Caki2 (cell line): ENCODE data around the gene COBLL1. TPM values are rescaled to one million over a fixed set of nuclear protein-coding genes. Genes with fewer than 3 reads are reported as not detected.

Source experiments
- DNase-seq: peaks from one replicate; pipeline ENCODE4 v3.0.0-alpha.2; 2015; ENCODE audit warnings: low read depth
- in situ Hi-C: cut with HindIII; loops from 2 replicates; pipeline ENCODE4 v1.10.0; 2016; ENCODE audit warnings: low sequenced_read_pairs, low pct_unique_long_range_greater_than_20kb, mixed read lengths
- total RNA-seq: library from RNA; depleted of rRNA; stranded (reverse); fragments of >200 nt; shearing (Covaris generic); gene quantifications from 2 replicates; pipeline ENCODE4 v1.2.3, GENCODE V29; 2014; ENCODE audit warnings: low replicate concordance

Gene COBLL1
- total RNA-seq, 1 experiment from 2014 or later = 16.4 TPM

DNA sequence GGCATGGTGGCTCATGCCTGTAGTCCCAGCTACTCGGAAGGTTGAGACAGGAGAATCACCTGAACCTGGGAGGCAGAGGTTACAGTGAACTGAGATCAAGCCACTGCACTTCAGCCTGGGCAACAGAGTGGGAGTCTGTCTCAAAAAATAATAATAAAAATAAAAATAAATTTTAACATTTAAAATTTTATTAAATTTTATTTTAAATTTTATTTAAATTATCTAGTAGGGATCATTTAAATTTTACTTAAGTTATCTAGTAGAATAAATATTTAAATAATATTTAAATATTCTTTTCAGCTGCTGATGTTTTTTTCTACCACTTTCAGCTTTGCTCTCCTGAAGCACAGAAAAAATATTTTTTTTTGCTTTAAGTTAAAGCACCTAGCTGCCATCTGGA is 10.4 kb downstream of the COBLL1 start:
- DNase-seq = no peak
- in situ Hi-C loops = no loop called here

- no peak for DNase-seq
- in situ Hi-C loops = no loop called here
Measured at GRCh38 chr2:164826293-164827243, 15.1 kb downstream of the COBLL1 start.

- no peak for DNase-seq
- in situ Hi-C loops = no loop called here
Measured at GRCh38 chr2:164824872-164825271, 16.8 kb downstream of the COBLL1 start.

GRCh38 chr2:164823126-164823525 is 18.5 kb downstream of the COBLL1 start:
- in situ Hi-C loops = no loop called here
- DNase-seq = no peak

- in situ Hi-C loops = no loop called here
- DNase-seq = no peak
Measured at GRCh38 chr2:164821338-164821737, 20.3 kb downstream of the COBLL1 start.

GRCh38 chr2:164818149-164819136 is 23.2 kb downstream of the COBLL1 start:
- in situ Hi-C loops = no loop called here
- no peak for DNase-seq

DNA sequence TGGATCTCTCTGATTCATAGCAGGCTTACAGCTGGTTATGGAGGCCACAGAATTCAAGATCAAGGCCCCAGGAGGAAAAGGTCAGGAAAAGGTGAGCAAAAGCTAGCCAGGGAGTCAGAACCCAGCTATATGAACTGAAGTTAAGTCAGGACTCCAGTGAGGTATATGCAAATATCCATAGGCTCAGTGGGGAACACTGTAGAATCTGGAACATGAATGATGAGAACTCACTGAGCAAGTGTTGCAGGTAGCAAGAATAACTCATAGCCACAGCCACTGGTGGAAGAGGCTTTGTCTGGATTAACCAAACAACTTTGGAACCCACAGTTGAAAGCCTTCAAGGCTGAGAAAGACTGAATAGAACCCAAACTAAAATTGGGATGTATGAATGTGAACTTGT is 24.7 kb downstream of the COBLL1 start:
- DNase-seq = no peak
- in situ Hi-C loops = no loop called here

DNA sequence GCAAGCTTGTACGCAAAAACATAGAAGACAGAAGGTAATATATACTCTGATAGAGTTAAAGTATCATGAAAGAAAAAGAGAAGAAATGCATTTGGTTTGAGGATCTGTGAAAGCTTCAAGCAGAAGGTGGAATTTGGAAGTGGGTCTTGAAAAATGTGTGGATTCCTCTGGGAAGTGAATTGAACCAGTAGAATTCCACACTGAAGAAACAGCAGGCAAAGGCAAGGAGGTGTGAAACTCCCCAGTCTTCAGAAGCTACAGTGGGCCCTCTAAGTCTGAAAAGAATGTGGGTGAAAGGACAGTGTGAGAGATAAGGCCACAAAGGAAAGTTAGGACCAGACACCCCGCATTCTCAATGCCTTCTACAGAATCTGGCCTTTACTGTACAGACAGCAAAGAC is 25.6 kb downstream of the COBLL1 start:
- DNase-seq = no peak
- in situ Hi-C loops = no loop called here

DNA sequence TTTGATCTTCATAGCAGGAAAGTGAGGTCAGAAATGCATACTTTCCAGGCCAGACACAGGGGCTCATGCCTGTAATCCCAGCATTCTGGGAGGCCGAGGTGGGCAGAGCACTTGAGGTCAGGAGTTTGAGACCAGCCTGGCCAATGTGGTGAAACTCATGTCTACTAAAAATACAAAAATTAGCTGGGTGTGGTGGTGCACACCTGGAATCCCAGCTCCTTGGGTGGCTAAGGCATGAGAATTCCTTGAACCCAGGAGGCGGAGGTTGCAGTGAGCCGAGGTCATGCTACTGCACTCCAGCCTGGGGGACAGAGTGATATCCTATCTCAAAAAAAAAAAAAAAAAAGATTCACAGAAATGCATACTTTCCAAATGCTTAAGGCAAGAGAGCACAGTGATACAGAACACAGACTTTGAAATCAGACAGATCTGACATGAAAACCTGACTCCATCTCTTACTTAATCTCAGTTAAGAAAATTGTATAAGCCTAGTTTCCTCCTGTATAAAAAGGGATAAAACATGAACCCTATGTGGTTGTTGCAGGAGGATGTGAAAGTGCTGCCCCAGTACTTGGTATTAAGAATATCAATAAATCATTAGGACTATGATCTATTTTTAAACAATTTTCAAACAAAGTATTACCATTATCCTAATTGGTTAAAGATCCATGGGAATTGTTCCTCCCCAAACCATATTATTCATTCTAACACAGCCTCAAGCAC is 26.4 kb downstream of the COBLL1 start:
- in situ Hi-C loops = no loop called here
- DNase-seq = no peak

DNA sequence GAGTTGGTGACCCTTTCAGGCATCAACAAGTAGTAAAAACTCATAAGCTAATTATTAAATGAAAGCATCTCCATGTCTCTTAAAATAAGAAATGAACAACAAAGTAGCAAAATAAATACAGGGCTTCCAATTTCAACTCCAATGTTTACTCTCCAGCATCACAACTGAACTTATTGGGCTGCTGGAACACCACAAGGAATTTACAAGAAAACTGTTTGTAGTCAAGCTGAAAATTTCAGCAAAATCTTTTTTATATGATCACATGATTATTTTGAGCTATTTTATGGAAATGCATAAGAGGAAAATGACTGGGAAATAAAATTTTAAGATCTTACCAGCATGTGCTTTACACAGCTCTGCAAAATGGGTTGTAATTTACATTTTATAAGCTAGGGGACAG is 28.1 kb downstream of the COBLL1 start:
- DNase-seq = no peak
- in situ Hi-C loops = no loop called here

DNA sequence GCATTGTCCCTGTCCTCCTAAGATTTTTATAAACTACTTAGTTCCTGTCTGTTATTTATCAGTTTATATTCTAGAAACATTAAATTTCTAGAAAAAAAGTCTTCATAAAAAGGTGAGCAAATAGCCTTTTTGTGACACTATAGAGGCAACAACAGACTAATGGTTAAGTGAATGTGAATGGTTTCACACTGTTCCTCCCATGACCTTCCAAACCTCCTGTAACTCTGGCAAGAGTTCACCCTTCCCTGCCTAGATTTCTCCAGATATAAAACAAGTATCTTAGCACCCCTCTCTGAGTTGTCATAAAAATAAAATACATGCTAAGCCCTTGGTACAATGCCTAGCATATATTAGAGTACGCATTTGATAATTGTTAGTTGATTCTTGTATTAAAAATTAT is 29.2 kb downstream of the COBLL1 start:
- in situ Hi-C loops = no loop called here
- DNase-seq = no peak

- DNase-seq = no peak
- in situ Hi-C loops = no loop called here
Measured at GRCh38 chr2:164811819-164812218, 29.8 kb downstream of the COBLL1 start.

DNA sequence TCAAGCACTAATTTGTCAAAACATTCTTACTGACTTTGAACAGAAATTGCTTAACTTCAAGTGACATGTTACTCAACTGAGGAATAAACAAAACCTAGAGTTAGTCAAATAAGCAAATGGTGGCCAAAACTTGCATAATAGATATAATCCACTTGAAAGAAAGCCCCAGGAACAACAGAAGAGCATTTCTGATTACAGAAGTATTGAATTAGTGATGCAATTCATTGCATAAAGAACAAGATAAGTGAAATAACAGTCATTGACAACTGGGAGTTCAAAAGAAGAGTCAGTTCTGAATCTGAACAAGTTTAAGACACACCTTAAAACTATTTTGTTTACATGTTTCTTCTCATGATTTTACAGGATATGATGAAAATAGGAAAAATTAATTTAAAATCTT is 30.8 kb downstream of the COBLL1 start:
- no peak for DNase-seq
- in situ Hi-C loops = no loop called here

DNA sequence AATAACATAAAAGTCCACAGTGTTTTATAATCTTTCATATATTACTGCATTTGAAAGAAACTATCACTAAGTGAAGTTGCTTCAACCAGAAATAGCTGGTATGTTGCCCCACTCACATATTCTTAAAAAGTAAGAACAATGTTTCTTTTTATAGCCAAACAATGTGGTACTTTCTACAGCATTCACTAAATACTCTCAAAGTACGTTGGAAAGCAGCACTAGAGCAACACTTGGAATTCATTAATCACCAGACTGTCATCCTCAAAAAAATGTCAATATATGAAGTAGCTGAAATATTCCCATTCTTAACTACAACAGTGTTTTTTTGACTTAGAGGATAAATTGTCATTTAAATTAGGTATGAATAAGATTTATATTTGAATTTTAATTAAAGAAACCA is 32.8 kb downstream of the COBLL1 start:
- in situ Hi-C loops = no loop called here
- DNase-seq = no peak

DNA sequence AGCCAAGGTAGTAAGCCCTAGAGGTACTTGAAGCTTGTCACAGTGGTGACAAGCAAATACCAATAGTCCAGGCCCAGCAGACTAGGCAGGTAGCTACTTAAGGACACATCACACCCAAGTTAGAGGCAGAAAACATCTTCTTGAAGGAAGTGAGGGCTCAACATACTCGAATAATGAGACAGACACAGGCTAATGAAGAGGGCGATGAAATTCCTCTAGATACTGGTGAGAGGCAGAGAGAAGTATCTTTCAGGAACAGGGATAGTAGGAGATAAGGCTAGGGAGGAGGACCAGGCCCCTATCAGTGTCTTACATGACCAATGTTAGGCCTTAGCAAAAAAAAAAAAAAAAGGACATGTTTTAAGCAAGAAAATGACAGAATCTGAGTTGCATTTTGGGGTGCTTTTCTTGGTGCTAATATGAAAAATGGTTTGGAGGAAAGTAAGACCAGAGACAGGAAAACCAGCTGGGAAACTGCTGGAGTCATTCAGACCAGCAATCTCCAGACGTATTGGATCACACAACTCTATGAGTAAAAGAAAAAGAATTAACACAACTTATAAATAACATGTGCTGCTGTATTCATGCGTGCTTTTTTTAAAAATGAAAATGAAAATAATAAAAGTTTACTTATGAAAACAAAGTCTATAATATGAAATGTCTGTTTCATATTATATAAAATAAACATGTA is 37.7 kb downstream of the COBLL1 start:
- in situ Hi-C loops = no loop called here

DNA sequence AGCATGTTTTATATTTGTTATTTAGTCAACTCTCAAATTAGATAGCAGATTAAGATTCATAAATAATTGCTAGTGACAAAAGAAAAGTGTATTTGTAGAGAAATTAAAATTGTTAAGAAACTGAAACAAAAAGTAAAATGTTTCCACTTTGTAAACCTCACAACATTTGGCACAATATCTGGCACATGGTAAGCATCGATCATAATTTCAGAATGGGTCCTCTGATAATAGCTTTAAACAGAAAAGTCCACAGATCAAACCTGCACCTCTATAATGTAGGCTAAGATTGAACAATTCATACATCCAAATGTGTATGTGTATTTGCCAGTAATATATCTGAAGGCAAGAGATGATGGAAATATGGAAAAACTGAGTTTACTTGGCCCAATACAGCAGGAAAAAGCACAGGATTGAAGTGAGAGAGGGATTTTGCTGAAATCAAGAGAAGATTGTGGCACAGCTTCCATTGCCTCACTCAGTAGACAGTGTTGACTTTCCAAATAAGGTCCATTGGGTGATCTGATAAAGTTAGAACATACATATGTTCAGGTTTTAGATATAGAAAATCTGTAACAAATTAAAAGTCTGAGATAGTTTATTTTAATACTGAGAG is 39.4 kb downstream of the COBLL1 start:
- in situ Hi-C loops = no loop called here
- no peak for DNase-seq

More for the DNA sequence above, 37.7 kb downstream of the COBLL1 start:
- no peak for DNase-seq

DNA sequence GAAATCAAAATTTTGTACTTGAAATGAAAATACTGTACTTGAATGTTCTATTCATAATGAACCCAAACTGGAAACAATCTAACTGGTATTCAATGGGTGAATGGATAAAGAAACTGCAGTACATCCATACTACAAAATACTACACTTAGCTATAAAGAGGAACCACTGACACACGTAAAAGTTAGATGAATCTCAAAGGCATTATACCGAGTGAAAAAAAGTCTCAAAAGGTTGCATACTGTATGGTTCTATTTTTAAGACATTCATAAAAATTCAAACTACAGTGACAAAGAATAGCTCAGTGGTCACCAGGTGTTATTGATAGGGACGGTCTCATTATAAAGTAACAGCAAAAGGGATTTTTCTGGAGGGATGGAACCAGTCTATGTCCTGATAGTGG is 41.1 kb downstream of the COBLL1 start:
- DNase-seq = no peak
- in situ Hi-C loops = no loop called here
